H4 (cell line): ENCODE results near the gene NOL6. TPM values are rescaled to one million over a fixed set of nuclear protein-coding genes. Genes with fewer than 3 reads are reported as not detected.
"Not testable (repeated sequence)": the region's sequence is repeated elsewhere in the genome, so short reads cannot be mapped to it uniquely, and the experiment has no call there.

Source experiments
- DNase-seq: peaks from one replicate; pipeline ENCODE4 v3.0.0-alpha.2; 2015; ENCODE audit warnings: low spot score
- total RNA-seq: library from RNA; depleted of rRNA; stranded (reverse); fragments of >200 nt; shearing (Covaris generic); gene quantifications from 2 replicates; pipeline ENCODE4 v1.2.3, GENCODE V29; 2014; rRNA removed

Gene NOL6, protein sequence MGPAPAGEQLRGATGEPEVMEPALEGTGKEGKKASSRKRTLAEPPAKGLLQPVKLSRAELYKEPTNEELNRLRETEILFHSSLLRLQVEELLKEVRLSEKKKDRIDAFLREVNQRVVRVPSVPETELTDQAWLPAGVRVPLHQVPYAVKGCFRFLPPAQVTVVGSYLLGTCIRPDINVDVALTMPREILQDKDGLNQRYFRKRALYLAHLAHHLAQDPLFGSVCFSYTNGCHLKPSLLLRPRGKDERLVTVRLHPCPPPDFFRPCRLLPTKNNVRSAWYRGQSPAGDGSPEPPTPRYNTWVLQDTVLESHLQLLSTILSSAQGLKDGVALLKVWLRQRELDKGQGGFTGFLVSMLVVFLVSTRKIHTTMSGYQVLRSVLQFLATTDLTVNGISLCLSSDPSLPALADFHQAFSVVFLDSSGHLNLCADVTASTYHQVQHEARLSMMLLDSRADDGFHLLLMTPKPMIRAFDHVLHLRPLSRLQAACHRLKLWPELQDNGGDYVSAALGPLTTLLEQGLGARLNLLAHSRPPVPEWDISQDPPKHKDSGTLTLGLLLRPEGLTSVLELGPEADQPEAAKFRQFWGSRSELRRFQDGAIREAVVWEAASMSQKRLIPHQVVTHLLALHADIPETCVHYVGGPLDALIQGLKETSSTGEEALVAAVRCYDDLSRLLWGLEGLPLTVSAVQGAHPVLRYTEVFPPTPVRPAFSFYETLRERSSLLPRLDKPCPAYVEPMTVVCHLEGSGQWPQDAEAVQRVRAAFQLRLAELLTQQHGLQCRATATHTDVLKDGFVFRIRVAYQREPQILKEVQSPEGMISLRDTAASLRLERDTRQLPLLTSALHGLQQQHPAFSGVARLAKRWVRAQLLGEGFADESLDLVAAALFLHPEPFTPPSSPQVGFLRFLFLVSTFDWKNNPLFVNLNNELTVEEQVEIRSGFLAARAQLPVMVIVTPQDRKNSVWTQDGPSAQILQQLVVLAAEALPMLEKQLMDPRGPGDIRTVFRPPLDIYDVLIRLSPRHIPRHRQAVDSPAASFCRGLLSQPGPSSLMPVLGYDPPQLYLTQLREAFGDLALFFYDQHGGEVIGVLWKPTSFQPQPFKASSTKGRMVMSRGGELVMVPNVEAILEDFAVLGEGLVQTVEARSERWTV
- total RNA-seq = 23.4 and 30.1 TPM in 2 replicates

DNA sequence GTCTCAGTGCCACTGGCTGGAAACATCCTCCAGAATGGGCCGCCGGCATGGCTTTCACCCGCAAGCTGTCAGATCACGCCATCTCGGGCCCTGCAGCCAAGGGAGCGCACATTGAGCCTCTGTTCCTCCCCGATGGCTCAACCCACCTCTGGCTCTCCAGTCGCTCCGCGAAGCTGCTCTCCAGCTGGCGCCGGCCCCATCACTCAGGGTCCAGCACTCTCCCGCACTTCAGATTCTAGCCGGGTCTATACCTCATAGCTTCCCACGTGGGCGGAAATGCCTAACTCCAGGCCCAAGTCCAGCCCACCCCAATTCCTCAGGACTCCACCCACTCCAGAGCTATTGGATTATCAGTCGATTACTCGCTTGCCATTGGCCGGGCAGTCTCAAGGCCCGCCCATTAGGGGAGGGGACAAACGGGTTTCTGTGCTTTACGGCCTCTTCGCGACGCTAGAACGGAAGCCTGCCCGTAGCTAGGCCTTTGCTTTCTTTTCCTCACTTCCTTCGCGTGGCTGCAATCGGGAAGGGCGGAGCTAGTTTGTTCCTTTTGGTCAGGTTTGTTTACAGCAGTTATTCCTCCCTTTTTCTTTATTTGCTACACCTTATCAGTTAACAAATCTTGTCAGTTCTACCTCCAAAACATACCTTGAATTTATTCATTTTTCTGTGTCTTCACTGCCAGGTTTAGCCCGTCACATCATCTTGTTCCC lies at the start of gene NOL6:
Gene NOL6, minus strand, starts transcription at position 282 of the 710 bp plus-strand sequence. Its CDS starts 82 bp downstream, at position 200.
- DNase-seq = peak; percentile 99

DNA sequence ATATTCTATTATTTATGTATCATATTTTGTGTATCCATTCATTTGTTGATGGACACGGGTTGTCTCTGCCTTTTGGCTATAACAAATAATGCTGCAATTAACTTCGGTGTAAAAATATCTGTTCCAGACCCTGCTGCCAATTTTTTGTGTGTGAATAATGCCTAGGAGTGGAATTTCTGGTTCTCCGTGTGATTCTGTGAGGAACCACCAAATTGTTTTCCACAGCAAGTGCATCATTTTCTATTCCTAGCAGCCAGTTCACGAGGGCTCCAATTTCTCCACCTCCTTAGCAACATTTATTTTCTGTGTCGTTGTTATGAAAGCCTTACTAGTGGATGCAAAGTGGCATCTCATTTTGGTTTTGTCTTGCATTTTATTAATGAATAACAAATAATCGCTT lies 48.1 kb upstream of the NOL6 start:
- DNase-seq = not testable (repeated sequence)

DNA sequence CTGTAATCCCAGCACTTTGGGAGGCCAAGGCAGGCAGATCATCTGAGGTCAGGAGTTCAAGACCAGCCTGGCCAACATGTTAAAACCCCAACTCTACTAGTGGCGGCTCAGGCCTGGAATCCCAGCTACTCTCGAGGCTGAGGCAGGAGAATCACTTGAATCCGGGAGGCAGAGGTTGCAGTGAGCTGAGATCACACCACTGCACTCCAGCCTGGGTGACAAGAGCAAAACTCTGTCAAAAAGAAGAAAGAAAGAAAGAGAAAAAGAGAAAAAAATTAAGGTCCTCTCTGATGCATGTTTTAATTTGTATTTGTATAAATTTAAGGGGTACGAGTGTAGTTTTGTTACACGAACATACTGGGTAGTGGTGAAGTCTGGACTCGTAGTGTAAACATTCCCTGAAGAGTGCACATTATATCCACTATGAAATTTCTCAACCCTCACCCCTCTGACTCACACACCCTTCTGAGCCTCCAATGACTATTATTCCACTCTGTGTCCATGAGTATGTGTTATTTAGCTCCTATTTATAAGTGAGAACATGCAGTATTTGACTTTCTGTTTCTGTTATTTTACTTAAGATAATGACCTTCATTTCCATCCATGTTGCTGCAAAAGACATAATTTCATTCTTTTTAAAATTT lies 44.3 kb upstream of the NOL6 start:
- peak; percentile 57 for DNase-seq

DNA sequence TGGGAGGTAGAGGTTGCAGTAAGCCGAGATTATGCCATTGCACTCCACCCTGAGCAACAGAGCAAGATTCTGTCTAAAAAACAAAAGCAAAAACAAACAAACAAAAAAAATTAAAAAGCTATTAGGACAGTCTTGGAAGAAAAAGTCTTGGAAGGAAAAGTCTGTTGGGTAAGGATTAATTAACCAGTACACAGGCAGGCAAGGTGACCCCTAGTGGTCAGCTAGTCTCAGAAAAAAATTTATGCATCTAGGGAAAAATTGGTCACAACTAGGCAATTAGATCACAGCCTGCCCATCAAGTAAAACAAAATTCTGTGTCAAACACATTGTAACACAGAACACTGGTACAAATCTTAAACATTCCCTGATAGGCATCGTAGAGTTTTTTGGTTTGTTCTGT lies 43.6 kb upstream of the NOL6 start:
- DNase-seq = peak; percentile 59

DNA sequence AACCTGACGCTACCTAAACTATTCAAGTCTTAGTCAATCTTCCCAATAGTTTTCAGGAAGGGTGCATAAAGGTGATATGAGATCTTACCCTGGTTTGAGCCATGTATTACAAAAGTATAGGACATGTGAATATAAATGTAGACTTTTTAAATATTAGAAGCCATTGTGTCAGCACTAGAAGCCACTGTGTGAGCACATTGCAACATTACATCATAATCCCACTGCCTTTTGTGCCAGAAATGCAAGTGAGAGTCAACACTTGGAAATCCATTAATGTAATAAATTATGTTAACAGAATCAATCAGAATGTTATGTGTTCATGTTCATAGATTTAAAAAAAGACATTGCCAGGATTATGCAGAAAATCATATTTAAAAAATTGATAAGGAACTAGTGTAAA lies 42.7 kb upstream of the NOL6 start:
- DNase-seq = not testable (repeated sequence)

DNA sequence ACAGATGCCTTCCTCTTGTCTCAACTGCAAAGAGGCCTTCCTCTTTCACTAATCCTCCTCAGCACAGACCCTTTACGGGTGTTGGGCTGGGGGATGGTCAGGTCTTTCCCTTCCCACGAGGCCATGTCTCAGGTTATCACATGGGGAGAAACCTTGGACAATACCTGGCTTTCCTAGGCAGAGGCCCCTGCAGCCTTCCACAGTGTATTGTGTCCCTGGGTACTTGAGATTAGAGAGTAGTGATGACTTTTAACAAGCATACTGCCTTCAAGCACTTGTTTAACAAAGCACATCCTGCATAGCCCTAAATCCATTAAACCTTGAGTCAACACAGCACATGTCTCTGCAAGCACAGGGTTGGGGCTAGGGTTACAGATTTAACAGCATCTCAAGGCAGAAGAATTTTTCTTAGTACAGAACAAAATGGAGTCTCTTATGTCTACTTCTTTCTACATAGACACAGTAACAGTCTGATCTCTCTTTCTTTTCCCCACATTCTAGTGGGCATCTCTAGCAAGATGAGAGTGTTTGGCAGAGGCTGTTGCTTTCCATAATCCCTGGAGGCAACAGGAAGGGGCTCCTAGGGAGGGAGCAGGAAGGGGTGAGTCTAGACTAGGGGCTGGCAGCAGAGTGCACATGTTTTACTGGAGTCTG lies 41.7 kb upstream of the NOL6 start:
- DNase-seq = not testable (repeated sequence)

DNA sequence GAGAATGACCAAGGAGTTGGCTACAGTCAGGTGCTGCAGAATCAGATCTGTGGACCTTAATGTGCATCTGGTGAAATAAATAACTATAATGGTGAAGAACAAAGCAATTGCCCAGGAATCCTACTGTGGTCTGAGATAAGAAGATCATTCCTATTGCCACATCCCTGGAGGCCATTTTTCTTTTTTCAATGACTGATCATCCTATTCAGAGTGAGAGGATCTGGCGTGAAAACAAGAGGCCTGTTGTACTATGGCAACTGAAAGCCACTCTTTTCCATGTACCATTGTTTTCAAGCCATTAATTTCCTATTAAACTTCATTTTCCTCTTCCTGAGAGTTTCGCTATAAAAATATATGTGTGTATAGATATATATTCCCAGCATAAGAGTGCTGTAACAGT lies 38.8 kb upstream of the NOL6 start:
- not testable (repeated sequence) for DNase-seq

DNA sequence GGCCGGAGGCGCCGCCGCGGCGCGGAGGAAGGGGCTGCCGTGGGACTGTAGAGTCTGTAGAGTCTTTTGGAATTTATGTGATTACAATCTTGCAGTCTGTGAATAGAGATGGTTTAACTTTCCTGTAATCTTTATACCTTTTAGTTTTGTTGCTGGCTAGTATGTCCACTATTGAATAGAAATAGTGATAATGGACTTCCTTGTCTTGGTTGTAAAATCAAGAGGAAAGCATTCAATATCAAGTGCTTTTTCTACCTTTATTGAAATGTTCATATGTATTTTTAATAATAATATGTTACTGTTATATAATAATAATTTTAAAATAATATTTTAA lies 37.4 kb upstream of the NOL6 start:
- DNase-seq = not testable (repeated sequence)

DNA sequence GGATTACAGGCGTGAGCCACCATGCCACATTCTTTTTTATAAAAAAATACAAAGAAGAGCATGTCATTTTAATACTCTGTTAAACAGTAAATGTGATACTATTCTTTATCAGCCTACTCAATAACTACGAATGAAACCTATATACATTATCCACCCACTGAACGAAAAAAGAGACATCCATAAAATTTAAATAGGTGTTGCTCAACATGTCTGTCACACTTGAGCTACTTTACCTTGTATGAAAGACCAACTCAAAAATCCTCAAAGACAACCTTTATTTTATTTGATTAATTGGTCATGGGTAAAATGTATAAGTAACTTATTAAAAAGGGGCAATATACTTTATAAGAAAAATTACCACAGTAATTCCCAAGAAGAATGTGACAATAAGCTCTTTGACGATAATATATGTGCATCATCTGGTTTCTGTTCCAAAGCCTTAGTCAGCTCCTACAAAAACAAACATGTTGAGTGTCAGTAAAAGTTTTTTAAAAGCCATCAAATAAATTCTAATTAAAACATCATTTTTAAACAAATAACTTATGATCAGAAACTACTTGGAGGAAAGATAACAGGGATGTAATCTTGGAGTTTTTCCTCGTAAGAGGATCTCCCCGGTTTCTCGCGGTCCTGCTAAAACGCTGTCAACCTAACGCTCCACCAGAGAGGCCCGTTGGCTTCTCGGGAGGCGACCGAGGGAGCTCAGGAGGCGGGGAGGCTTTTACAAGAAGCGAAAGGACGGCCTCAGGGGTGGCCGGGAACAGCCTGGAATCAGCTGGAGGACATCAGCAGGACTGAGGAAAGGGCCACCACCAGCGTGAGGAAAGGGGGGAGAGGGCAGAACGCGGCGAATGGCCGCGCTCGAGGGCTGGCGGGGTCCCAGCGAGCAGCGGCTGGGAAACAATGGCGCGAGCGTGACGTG lies 36.8 kb upstream of the NOL6 start:
- DNase-seq = peak; percentile 54

DNA sequence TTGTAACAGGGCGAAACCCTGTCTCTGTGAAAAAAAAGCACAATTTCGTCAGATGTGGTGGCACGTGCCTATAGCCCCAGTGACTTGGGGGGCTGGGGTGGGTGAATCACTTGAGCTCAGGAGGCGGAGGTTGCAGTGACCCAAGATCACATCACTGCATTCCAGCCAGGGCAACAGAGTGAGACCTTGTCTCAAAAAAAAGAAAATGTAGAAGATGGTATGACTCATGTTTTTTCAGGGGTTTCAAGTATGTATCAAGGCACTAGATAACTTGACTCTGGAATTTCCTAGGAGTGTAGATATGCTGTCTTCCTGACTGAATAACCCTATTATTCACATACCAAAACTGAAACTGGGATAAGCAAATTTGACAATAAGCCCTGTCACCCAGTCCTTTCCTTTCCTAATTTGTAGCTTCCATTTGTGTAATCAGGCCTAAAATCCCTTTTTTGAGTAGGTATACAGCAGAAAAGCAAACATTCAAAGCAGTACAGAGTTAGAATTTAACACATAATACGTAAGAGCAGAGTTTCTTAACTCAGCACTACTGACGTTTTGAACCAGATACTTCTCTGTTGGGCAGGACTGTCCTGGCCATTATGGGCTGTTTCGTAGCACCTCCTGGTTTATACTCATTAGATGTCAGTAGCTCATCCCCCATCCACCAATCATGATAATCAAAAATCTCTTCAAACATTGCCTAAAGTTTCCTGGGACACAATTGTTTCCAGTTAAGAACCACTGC lies 33.1 kb upstream of the NOL6 start:
- DNase-seq = peak; percentile 84

DNA sequence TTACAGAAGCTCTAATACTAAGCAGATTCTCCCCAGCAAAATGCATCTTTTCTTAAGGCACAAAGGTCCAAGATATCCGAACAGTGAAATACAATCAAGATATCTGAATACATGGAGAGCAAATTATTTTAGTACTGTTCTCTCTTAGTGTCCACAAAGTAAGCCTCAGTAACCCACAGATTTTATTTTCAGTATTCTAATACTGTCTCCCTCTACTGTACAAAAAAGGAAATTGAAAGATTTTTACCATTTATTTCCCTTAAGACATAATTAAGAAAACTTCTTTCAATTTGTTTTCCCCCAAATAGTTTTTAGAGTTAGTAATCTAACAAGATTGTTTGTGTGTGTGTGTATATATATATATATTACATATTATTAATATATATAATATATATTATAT lies 24.7 kb upstream of the NOL6 start:
- DNase-seq = no peak

DNA sequence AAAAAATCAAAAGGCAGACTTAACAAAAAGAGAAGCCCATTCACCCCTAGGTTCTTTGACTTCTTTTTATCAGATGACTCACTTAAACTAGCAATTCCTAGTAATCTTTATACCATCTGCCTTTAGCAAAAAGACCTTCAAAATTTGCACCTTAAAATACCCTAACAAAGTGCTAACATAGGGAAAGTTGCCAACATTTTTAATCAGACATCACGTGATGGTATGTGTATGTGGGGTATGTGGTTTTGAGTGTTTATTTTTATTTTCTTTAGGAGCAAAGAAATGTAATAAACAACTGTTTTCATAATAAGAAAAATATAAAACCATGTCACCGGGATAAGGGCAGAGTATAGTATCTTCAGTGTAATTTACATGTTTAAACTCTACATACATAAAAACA lies 20.1 kb upstream of the NOL6 start:
- DNase-seq = not testable (repeated sequence)

DNA sequence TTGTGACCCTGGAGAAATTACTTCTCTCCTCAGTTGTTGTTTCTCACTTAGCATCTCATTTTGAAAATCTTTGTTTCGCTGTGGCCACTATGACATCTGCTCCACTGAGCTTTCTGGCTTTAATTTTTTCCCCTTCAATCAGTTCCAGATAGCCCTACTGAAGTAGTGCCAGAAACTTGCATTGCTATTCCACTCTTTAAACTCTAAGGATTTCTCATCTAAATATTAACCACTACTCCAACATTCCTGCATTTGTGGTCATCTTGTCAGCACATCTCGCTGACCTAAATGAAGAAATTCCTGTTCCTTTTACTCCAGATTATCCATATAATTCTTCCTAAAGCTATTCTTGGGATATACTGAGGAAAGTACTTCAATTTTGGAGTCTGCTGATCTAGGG lies 15.3 kb upstream of the NOL6 start:
- no peak for DNase-seq

DNA sequence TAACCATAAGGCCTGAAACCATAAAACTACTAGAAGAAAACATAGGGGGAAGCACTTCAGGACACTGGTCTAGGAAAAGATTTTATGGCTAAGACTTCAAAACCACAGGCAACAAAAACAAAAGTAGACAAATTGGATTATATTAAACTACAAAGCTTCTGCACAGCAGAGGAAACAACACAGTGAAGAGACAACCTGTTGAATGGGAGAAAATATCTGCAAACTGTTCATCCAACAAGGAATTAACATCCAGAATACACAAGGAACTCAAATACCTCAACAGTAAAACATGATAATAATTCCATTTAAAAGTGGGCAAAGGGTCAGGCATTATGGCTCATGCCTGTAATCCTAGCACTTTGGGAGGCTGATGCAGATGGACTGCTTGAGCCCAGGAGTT lies 11.6 kb upstream of the NOL6 start:
- not testable (repeated sequence) for DNase-seq

DNA sequence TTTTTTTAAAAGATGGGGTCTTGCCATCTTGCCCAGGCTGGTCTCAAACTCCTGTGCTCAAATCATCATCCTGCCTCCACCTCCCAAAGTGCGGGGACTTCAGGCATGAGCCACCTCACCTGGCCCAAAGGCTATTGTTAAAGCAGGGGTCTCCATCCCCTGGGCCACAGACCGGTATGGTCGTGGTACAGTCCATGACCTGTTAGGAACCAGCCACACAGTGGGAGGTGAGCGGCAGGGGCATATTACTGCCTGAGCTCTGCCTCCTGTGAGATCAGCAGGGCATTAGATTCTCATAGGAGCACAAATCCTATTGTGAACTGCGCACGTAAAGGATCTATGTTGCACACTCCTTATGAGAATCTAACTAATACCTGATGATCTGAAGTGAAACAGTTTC lies 7.3 kb upstream of the NOL6 start:
- no peak for DNase-seq

DNA sequence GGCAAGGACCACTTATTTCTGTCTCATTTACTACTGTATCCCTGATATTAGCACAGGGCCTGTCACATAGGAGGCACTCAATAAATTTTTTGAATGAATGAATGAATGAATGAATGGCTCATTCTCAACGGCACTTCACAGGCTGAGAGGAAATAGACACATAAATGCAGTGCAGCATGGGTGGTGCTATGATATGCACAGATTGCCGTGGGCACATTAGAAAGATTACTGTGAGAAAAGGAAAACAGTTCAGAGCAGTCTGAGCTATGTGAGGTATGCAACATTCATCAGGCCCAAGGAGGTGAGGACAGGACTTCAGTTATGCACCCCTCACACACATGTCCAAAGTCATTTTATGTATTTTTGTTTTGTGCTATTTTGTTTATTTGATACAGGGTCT lies 6.4 kb upstream of the NOL6 start:
- DNase-seq = no peak

DNA sequence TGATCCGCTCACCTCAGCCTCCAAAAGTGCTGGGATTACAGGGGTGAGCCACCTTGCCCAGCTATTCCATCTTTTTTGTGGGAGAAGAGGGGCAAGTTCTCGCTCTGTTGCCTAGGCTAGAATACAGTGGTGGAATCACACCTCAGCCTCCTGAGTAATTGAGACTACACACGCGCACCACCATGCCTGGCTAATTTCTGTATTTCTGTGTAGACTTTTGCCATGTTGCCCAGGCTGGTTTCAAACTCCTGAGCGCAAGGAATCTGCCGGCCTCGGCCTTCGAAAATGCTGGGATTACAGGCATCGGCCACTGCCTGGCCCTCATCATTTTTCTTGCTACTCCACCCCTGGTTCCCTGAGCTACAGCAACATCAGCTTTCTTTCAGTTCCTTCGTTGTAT lies 2.8 kb upstream of the NOL6 start:
- no peak for DNase-seq

DNA sequence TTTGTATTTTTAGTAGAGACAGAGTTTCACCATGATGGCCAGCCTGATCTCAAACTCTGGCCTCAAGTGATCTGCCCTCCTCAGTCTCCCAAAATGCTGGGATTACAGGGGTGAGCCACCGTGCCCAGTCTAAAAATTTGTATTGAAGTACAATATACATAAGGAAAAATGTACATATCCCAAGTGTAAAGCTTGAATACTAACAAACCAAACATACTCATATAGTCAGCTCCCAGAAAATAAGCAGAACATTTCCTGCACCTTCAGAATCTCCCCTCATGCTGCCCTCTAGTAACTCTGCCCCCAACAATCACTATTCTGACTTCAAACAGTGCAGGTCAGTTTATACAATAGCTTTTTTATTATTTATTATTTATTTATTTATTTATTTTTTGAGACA lies 1.6 kb upstream of the NOL6 start:
- DNase-seq = no peak
